Raji (cell line): ENCODE results near the gene SLC8A3.

Experiments used
- POLR2A ChIP-seq: IDR thresholded peaks from 2 replicates; pipeline ENCODE4 v1.6.1; 2011; ENCODE audit warnings: low read depth, low read length, control low read depth; ENCODE audit not compliant: insufficient read depth

SLC8A3 gene

DNA sequence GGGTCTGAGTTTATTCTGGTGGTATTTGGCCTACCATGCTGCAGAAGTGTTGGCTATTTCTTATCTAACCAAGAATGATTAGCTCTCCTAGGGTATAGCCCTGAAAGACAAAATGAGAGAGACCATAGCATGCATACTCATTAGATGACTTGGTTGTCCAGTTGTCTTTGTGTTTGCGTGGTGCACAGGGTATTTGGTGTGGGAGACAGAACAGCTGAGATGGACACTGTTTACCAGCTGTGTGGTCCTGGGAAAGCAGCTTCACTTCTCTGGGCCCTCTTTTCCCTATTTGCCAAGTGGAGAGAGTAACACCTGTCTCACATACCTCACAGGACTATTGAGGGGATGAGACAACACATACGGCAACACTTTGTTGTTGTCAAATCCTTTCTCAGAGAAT is 95.6 kb downstream of the SLC8A3 start:
- no peak for TF ChIP-seq POLR2A

DNA sequence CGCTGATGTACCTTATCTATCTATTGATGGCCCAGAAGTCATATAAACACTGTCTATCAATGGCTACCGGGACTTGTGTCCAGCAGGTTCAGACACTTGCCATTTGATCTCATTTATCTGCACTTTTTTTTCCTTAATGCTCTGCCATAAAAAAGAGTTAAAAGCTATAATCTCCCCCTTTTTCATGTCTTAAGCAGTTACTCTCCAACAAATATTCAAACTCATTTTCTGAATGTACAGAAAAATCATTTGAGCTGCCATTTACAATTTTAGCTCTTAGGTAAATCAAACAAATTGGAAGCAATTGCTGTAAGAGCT is 101.4 kb downstream of the SLC8A3 start:
- TF ChIP-seq POLR2A: no peak

GRCh38 chr14:70086685-70087379 is 101.9 kb downstream of the SLC8A3 start:
- no peak for TF ChIP-seq POLR2A

DNA sequence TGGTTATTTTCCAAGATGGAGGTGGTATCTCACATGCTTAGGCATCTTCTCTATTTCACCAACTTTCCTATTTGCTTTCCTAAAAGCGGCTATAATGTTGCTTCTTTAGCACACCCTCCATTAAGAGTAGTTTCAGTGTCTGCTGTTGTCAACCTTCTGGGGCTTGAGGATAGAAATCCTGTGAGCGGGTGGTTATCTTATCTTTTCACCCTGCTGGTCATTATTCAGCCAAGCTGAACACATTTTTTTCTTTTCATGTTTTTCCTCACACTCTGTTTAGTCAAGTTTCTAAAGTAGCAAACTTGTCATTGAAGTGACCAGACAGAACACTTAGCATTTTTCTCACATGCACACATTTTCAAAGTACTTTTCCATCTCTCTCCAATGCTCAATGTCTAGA is 104.5 kb downstream of the SLC8A3 start:
- no peak for TF ChIP-seq POLR2A

- no peak for TF ChIP-seq POLR2A
Measured at GRCh38 chr14:70082394-70082793, 106.4 kb downstream of the SLC8A3 start.

- TF ChIP-seq POLR2A: no peak
Measured at GRCh38 chr14:70080076-70080475, 108.7 kb downstream of the SLC8A3 start.

GRCh38 chr14:70078329-70078728 is 110.4 kb downstream of the SLC8A3 start:
- TF ChIP-seq POLR2A: no peak

- no peak for TF ChIP-seq POLR2A
Measured at GRCh38 chr14:70077720-70078119, 111.0 kb downstream of the SLC8A3 start.

- no peak for TF ChIP-seq POLR2A
Measured at GRCh38 chr14:70077005-70077404, 111.7 kb downstream of the SLC8A3 start.

GRCh38 chr14:70073924-70074566 is 114.7 kb downstream of the SLC8A3 start:
- TF ChIP-seq POLR2A: no peak

DNA sequence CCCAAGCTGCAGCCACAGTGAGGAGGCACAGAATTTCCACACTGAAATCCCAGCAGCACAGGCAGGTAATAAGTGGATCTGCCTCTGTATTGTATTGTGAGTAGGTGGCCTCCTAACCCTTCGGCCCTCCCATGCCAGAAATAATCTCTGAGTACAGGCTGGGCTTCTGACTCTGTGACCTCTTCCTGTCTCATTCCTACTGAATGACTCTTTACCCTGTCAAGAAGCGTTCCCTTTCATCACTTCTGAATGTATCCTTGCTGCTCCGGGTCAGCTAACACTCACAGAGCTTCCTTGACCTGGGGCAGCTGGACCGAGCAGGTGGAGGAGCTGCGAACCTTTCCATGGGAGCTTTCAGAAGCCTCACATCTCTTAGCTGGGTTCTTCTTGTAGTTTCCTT is 119.6 kb downstream of the SLC8A3 start:
- TF ChIP-seq POLR2A: no peak

DNA sequence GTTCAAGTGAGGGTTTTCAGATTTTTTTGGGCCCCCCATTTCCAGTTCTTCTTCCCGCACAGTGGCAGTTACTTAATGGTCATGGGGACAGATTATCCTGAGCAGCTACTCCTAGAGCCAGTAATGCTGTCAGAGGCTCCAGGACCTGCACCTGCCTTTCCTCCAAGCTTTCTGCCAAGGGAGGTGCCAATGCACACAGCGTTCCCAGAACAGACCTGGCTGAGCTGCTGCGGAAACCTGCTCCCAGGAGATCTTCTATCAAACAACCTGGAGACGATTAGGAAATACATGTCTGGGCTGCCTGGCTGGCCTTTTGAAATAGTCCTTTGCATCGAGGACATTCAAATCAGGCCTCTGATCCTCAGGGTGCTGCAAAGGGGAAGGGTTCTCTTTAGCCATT is 120.9 kb downstream of the SLC8A3 start:
- no peak for TF ChIP-seq POLR2A

- no peak for TF ChIP-seq POLR2A
Measured at GRCh38 chr14:70064136-70064865, 124.5 kb downstream of the SLC8A3 start.

- TF ChIP-seq POLR2A: no peak
Measured at GRCh38 chr14:70061108-70061507, 127.6 kb downstream of the SLC8A3 start.

DNA sequence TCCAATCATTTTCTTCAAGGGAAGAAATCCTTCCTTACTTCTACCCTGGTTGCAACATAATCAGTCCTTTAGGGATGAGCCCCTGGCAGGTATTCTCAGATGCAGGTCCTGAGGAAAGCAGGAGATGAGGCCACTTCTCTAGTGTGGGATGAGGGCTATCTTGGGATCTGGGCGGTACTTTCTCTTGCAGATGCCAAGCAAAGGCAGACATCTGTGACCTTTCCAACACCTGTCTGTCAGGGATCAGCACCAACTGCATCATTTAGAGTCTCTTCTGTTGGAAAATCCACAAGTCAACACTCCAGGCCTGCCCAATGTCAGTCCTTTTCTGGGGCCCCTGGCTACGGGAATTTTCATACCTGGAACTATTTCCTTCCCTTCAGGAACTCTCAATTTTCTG is 129.2 kb downstream of the SLC8A3 start:
- no peak for TF ChIP-seq POLR2A

GRCh38 chr14:70057519-70058136 is 131.1 kb downstream of the SLC8A3 start:
- no peak for TF ChIP-seq POLR2A

DNA sequence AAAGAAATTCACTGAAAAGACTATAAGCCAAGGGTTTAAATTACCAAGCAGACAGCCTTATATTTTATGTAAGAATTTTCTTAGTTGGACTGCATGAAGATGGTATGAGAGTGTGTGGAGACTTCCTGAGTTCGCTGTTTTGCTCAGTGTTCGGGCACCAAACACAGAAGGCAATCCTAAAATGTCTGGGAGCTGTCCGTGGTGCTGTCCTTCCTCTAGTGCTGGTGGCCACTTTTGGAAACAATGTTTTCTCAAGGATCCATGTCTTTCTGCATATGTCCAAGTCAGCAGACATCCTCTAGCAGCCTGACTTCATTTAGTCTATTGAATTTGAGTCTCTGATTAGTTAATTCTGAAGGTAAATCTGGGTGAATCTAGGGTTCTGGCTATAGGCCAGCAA is 135.8 kb downstream of the SLC8A3 start:
- TF ChIP-seq POLR2A: no peak

- no peak for TF ChIP-seq POLR2A
Measured at GRCh38 chr14:70050136-70050535, 138.6 kb downstream of the SLC8A3 start.
